K562 (cell line): ENCODE measurements around the gene OPCML. TPM values are rescaled to one million over a fixed set of nuclear protein-coding genes. Genes with fewer than 3 reads are reported as not detected.

Experiments used
- ATAC-seq: fragments of 200-7000 bp; cut with Tn5 transposase; 3 replicates; pipeline ENCODE4 v1.9.1; 2020; ENCODE audit warnings: moderate library complexity
- BruUV-seq: library from RNA; stranded (reverse); fragments of 400-500 nt; replicated peaks from 2 replicates; lab custom pipeline; 2021; lab: Mats Ljungman, UMichigan
- CTCF ChIA-PET: fragments of 300-600 bp; formaldehyde crosslinking; extraction: SDS; loops from one replicate; lab custom pipeline; 2021; ENCODE audit warnings: low intra/inter-chr PET ratio; lab: Yijun Ruan, JAX
- POLR2A ChIA-PET: fragments of 300-600, 350-650 bp; sonication (Branson Sonifier 250); formaldehyde crosslinking; extraction: SDS; loops from one replicate; lab custom pipeline; 2021; ENCODE audit warnings: antibody characterized with exemption, inconsistent platforms; lab: Yijun Ruan, JAX
- DNase-seq, 4 experiments: peaks; one replicate each; pipeline versions ENCODE4 v3.0.0 to v3.0.0-alpha.2; 2011 to 2018; ENCODE audit warnings: low spot score in 3 of 4, mixed read lengths in 3 of 4; ENCODE audit errors: extremely low read depth in 1 of 4
- FAIRE-seq: peaks from 2 replicates; lab custom pipeline; 2011; peaks lifted over from hg19 to GRCh38; lab: Jason Lieb, UNC
- H2AFZ ChIP-seq: 2 replicates; pipeline ENCODE4 v1.6.0; 2011; ENCODE audit warnings: low read depth, low read length, control low read depth, inconsistent platforms
- H3K27ac ChIP-seq: fragments of 200-600 bp; 3 replicates; pipeline ENCODE4 v1.8.0; 2011; ENCODE audit warnings: low read depth, mild to moderate bottlenecking, control low read depth, inconsistent platforms, low read length, moderate library complexity, mixed read lengths; ENCODE audit errors: extremely low read depth
- H3K27me3 ChIP-seq, 2 experiments: fragments of 300-600 bp in 1 of 2; 2 replicates in 1 of 2; 3 replicates in 1 of 2; pipeline versions ENCODE4 v1.6.0 to v1.8.0; 2011; ENCODE audit warnings: inconsistent platforms in 2 of 2, low read length in 2 of 2, mild to moderate bottlenecking in 1 of 2, mixed read lengths in 1 of 2, moderate library complexity in 1 of 2; ENCODE audit not compliant: control insufficient read depth in 2 of 2, insufficient read depth in 2 of 2
- H3K36me3 ChIP-seq: fragments of 300-600 bp; 3 replicates; pipeline ENCODE4 v1.8.0; 2011; ENCODE audit warnings: mild to moderate bottlenecking, low read length, inconsistent platforms; ENCODE audit not compliant: control insufficient read depth, insufficient read depth
- H3K4me1 ChIP-seq, 2 experiments: fragments of 200-600 bp in 1 of 2; replicated peaks in 1 of 2; 2 replicates in 1 of 2; 3 replicates in 1 of 2; pipeline versions ENCODE4 v1.5.1 to v1.8.0; 2011; ENCODE audit warnings: inconsistent platforms in 2 of 2, low read length in 2 of 2, mild to moderate bottlenecking in 1 of 2, mixed read lengths in 1 of 2, moderate library complexity in 1 of 2; ENCODE audit not compliant: control insufficient read depth in 2 of 2, insufficient read depth in 2 of 2
- H3K4me2 ChIP-seq: 2 replicates; pipeline ENCODE4 v1.6.1; 2011; ENCODE audit warnings: low read length, control low read depth, inconsistent platforms, mixed read lengths; ENCODE audit not compliant: insufficient read depth
- H3K4me3 ChIP-seq: fragments of 200-600 bp; sonication (generic), shearing (Covaris generic); 2 replicates; pipeline ENCODE4 v1.5.1; 2016; ENCODE audit warnings: control low read depth, inconsistent platforms
- H3K79me2 ChIP-seq: fragments of 200-600 bp; 3 replicates; pipeline ENCODE4 v1.8.0; 2011; ENCODE audit warnings: low read length, inconsistent platforms; ENCODE audit not compliant: control insufficient read depth, insufficient read depth
- H3K9ac ChIP-seq, 2 experiments: 2 replicates each; pipeline versions ENCODE4 v1.6.0 to v1.6.1; 2011; ENCODE audit warnings: low read depth in 2 of 2, low read length in 2 of 2, control low read depth in 1 of 2, inconsistent platforms in 1 of 2, mild to moderate bottlenecking in 1 of 2, mixed read lengths in 1 of 2; ENCODE audit not compliant: insufficient read depth in 1 of 2
- H3K9me1 ChIP-seq: one replicate; pipeline ENCODE4 v1.6.0; 2011; ENCODE audit warnings: inconsistent platforms, mild to moderate bottlenecking, low read length, moderate library complexity; ENCODE audit not compliant: control insufficient read depth, insufficient read depth
- H3K9me3 ChIP-seq: replicated peaks from 2 replicates; pipeline ENCODE4 v1.5.1; 2011; ENCODE audit warnings: low read depth, low read length, inconsistent platforms; ENCODE audit not compliant: control insufficient read depth, insufficient read depth
- H4K20me1 ChIP-seq: replicated peaks from 2 replicates; pipeline ENCODE4 v1.6.1; 2011; ENCODE audit warnings: low read length, inconsistent platforms, mixed read lengths; ENCODE audit not compliant: control insufficient read depth, insufficient read depth
- ADNP ChIP-seq: fragments of 200-800 bp; sonication (Bioruptor generic); IDR thresholded peaks from 2 replicates; pipeline ENCODE4 v1.6.1; 2016; ENCODE audit warnings: missing genetic modification characterization, missing compliant biosample characterization
- ETV1 ChIP-seq: fragments of 450-650 bp; conservative IDR thresholded peaks from 2 replicates; pipeline ENCODE4 v1.6.1; 2016; ENCODE audit warnings: missing genetic modification characterization, control low read depth, low read depth, missing compliant biosample characterization
- ILK ChIP-seq: fragments of 450-650 bp; IDR thresholded peaks from 2 replicates; pipeline ENCODE4 v1.6.1; 2016; ENCODE audit warnings: missing genetic modification characterization, low read depth, mild to moderate bottlenecking, missing compliant biosample characterization, moderate library complexity, borderline replicate concordance
- JUNB ChIP-seq: fragments of 450-650 bp; formaldehyde crosslinking; conservative IDR thresholded peaks from 2 replicates; pipeline ENCODE4 v1.4.0; 2020; ENCODE audit warnings: mild to moderate bottlenecking
- KHSRP ChIP-seq: fragments of 450-650 bp; IDR thresholded peaks from 2 replicates; pipeline ENCODE4 v1.6.1; 2017
- MXD1 ChIP-seq: fragments of 250-450 bp; sonication (Bioruptor Pico); IDR thresholded peaks from 2 replicates; pipeline ENCODE4 v1.8.0; 2021; ENCODE audit warnings: borderline replicate concordance, mild to moderate bottlenecking, moderate library complexity; ENCODE audit not compliant: poor library complexity, severe bottlenecking
- NR2F6 ChIP-seq: fragments of 450-650 bp; formaldehyde crosslinking; IDR thresholded peaks from 2 replicates; pipeline ENCODE4 v1.4.0; 2020; ENCODE audit warnings: mild to moderate bottlenecking
- REST ChIP-seq, 2 experiments: fragments of 450-650 bp; formaldehyde crosslinking in 1 of 2; IDR thresholded peaks; 2 replicates each; pipeline versions ENCODE4 v1.4.0 to v1.6.1; 2014 to 2020; ENCODE audit warnings: mild to moderate bottlenecking in 2 of 2, borderline replicate concordance in 1 of 2, low read depth in 1 of 2
- ZNF830 ChIP-seq: fragments of 250-450 bp; sonication (Bioruptor Pico); IDR thresholded peaks from 2 replicates; pipeline ENCODE4 v1.5.0; 2021; ENCODE audit warnings: mild to moderate bottlenecking
- WGBS: fragments of 100-300 bp; shearing (Covaris generic); methylation state at CpG from one replicate; pipeline ENCODE4 v1.1.6; 2016; ENCODE audit warnings: low coverage, mixed read lengths; ENCODE audit not compliant: insufficient coverage; ENCODE audit errors: missing lambda C conversion rate; 5-methylcytosine and 5-hydroxymethylcytosine counted together
- in situ Hi-C: fragments of 300-500 bp; cut with MboI; formaldehyde crosslinking; loops from 4 replicates; pipeline ENCODE4 v1.15.0; 2018; ENCODE audit warnings: inconsistent platforms, mixed read lengths
- intact Hi-C: fragments of 100-400 bp; cut with micrococcal nuclease; formaldehyde crosslinking; loops from 2 replicates; pipeline ENCODE4 v1.14.2; 2022
- polyA plus RNA-seq, 8 experiments: library from polyadenylated mRNA; depleted of rRNA in 4 of 8; stranded (reverse) in 5 of 8; unstranded in 3 of 8; fragments of >200 nt; fragmentation: Nextera tagmentation in 2 of 8; fragmentation: Illumina TruSeq in 1 of 8; extraction: Ambion mirVana in 2 of 8; extraction: Trizol in 1 of 8; gene quantifications; 2 replicates each; pipeline versions ENCODE4 v1.2.1 to v1.2.3, GENCODE V29; 2011 to 2014; ENCODE audit warnings: inconsistent platforms in 1 of 8, missing spikeins in 1 of 8
- total RNA-seq, 7 experiments: library from RNA; depleted of rRNA in 6 of 7; stranded (reverse); fragments of >200 nt in 6 of 7; fragmentation: Illumina TruSeq in 2 of 7; extraction: Trizol in 2 of 7; gene quantifications; 2 replicates each; pipeline versions ENCODE4 v1.2.1 to v1.2.3, GENCODE V29; 2011 to 2021; ENCODE audit warnings: low replicate concordance in 1 of 7
- TF ChIP-seq, protein P1 (sequence below): fragments of 250-450 bp; sonication (Bioruptor Pico); IDR thresholded peaks from 2 replicates; pipeline ENCODE4 v1.8.0; 2022; ENCODE audit warnings: inconsistent platforms

Gene OPCML
- total and polyA plus RNA-seq, 9 of the 15 experiments (the other 6 are each of a cell fraction or from before 2014, with no cell fraction given): not detected

GRCh38 chr11:132447761-132448160 is 1084.5 kb downstream of the OPCML start:
- POLR2A ChIA-PET: interaction anchor here (0.6 kb wide), 1 partner anchor 600 kb away, joined by 3 read pairs; no protein-coding TSS in a partner anchor
- BruUV-seq: no TSS peak
- TF ChIP-seq JUNB (CRISPR knock-in tag) (no peak), ZNF830 (CRISPR knock-in tag) (no peak), NR2F6 (no peak), MXD1 (no peak), REST (IDR thresholded peaks at IDR 0.05; ENCODE audit: borderline replicate concordance) (no peak), REST (CRISPR knock-in tag; IDR thresholded peaks at IDR 0.05; ENCODE audit: low read depth) (no peak), KHSRP (no peak), ETV1 (tag) (no peak), ILK (tag) (no peak), ADNP (tag) (no peak)
- TF ChIP-seq, protein P1, sequence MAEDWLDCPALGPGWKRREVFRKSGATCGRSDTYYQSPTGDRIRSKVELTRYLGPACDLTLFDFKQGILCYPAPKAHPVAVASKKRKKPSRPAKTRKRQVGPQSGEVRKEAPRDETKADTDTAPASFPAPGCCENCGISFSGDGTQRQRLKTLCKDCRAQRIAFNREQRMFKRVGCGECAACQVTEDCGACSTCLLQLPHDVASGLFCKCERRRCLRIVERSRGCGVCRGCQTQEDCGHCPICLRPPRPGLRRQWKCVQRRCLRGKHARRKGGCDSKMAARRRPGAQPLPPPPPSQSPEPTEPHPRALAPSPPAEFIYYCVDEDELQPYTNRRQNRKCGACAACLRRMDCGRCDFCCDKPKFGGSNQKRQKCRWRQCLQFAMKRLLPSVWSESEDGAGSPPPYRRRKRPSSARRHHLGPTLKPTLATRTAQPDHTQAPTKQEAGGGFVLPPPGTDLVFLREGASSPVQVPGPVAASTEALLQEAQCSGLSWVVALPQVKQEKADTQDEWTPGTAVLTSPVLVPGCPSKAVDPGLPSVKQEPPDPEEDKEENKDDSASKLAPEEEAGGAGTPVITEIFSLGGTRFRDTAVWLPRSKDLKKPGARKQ (CRISPR knock-in tag): no peak

More at GRCh38 chr11:132447761-132448160, 1084.5 kb downstream of the OPCML start:
- Histone ChIP-seq H2AFZ (no peak overlapping the region), H3K27me3 (no peaks in the 10 kb centered on the region), H3K9me1 (no peaks in the 10 kb centered on the region), H3K9ac (no peak overlapping the region), H4K20me1 (no peaks in the 10 kb centered on the region), H3K4me1 (no peaks in the 10 kb centered on the region), H3K36me3 (no peaks in the 10 kb centered on the region), H3K27ac (no peak overlapping the region), H3K4me2 (no peak overlapping the region), H3K4me3 (no peak overlapping the region), H3K9me3 (no peaks in the 10 kb centered on the region; the same call in 1 of the 2 replicates), H3K79me2 (no peaks in the 10 kb centered on the region)
- intact Hi-C loops: no loop called here
- 0% methylated on average over 1 of the region's 1 CpG for WGBS
- ATAC-seq (no peak), FAIRE-seq (no peak), DNase-seq (no peak)
- CTCF ChIA-PET: no interaction called here
- in situ Hi-C loops: no loop called here
